ENCODE data around the gene ANKRD29.

DNA sequence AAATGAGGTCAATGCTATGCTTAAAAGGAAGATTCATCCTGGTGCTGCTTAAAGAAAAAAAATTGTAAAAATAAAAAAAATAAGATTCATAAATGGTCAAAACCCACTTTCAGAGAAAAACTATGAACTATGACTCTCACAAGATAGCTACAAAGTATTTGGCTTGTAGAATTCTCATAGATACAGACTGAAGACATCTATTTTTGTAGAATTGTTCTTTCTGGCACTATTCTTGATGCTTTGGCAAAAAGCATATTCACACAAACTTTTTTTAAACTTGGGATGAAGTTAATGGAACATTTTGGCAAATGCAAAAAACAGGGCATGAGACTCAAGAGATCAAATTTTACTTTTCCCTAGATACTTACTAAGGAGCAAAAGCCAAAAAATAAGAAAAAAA is 12.5 kb upstream of the ANKRD29 start:
- TF ChIP-seq CTCF (IDR thresholded peaks at IDR 0.05 in 2 of 3, conservative IDR thresholded peaks at IDR 0.05 in 1 of 3; ENCODE audit: insufficient read depth in 2 of 3, low read depth in 1 of 3, low read length in 3 of 3), result no peak
- TF ChIP-seq MXI1 (IDR thresholded peaks at IDR 0.05; ENCODE audit: low read depth, low read length), result no peak
- TF ChIP-seq FOXP1 (CRISPR knock-in tag; IDR thresholded peaks at IDR 0.05), result no peak
- no peak for TF ChIP-seq U2AF2 (optimal IDR thresholded peaks at IDR 0.05; ENCODE audit: low read depth, low read length)
- TF ChIP-seq CREB1 (IDR thresholded peaks at IDR 0.05), result no peak
- no peak for TF ChIP-seq CREB1 (CRISPR knock-in tag; IDR thresholded peaks at IDR 0.05)
